KMS-11 (cell line): ENCODE data around the gene GALNT15.

Source experiments
- H2AFZ ChIP-seq: fragments of 200-600 bp; sonication (generic); 2 replicates; pipeline ENCODE4 v1.6.1; 2016; ENCODE audit warnings: antibody characterized with exemption, mixed run types, low read depth
- H3K27ac ChIP-seq: fragments of 200-600 bp; sonication (generic); 2 replicates; pipeline ENCODE4 v1.6.1; 2016; ENCODE audit warnings: mild to moderate bottlenecking, mixed run types
- H3K27me3 ChIP-seq: fragments of 200-600 bp; sonication (generic); 2 replicates; pipeline ENCODE4 v1.6.1; 2017; ENCODE audit warnings: mild to moderate bottlenecking, low read depth, mixed run types, moderate library complexity; ENCODE audit not compliant: insufficient read depth
- H3K36me3 ChIP-seq: fragments of 200-600 bp; sonication (generic); 2 replicates; pipeline ENCODE4 v1.6.1; 2017; ENCODE audit warnings: mild to moderate bottlenecking, mixed run types; ENCODE audit not compliant: insufficient read depth
- H3K4me1 ChIP-seq: fragments of 200-600 bp; sonication (generic); 2 replicates; pipeline ENCODE4 v1.6.1; 2016; ENCODE audit warnings: mild to moderate bottlenecking, low read depth, mixed run types; ENCODE audit not compliant: poor library complexity, severe bottlenecking
- H3K4me2 ChIP-seq: fragments of 200-600 bp; sonication (generic); 2 replicates; pipeline ENCODE4 v1.7.0; 2016; ENCODE audit warnings: mild to moderate bottlenecking, mixed run types
- H3K4me3 ChIP-seq: fragments of 200-600 bp; sonication (generic); IDR thresholded peaks from 2 replicates; pipeline ENCODE4 v1.6.1; 2017; ENCODE audit warnings: low read depth, low read length, mixed read lengths; ENCODE audit not compliant: insufficient read depth
- H3K79me2 ChIP-seq: fragments of 200-600 bp; sonication (generic); 2 replicates; pipeline ENCODE4 v1.6.1; 2016; ENCODE audit warnings: low read depth, mixed run types; ENCODE audit not compliant: insufficient read depth
- H3K9ac ChIP-seq: fragments of 200-600 bp; sonication (generic); 2 replicates; pipeline ENCODE4 v1.6.1; 2016; ENCODE audit warnings: mild to moderate bottlenecking, mixed run types
- H4K20me1 ChIP-seq: fragments of 200-600 bp; sonication (generic); 2 replicates; pipeline ENCODE4 v1.6.1; 2016; ENCODE audit warnings: mild to moderate bottlenecking, mixed run types; ENCODE audit not compliant: insufficient read depth
- TF ChIP-seq, protein P1 (sequence below): fragments of 200-600 bp; sonication (generic); conservative IDR thresholded peaks from 2 replicates; pipeline ENCODE4 v1.6.1; 2017; ENCODE audit warnings: low read depth, mild to moderate bottlenecking, antibody characterized with exemption, low read length, moderate library complexity, mixed read lengths

The GALNT15 gene

GRCh38 chr3:16255326-16255725, 80.8 kb downstream of the GALNT15 start:
- TF ChIP-seq, protein P1, sequence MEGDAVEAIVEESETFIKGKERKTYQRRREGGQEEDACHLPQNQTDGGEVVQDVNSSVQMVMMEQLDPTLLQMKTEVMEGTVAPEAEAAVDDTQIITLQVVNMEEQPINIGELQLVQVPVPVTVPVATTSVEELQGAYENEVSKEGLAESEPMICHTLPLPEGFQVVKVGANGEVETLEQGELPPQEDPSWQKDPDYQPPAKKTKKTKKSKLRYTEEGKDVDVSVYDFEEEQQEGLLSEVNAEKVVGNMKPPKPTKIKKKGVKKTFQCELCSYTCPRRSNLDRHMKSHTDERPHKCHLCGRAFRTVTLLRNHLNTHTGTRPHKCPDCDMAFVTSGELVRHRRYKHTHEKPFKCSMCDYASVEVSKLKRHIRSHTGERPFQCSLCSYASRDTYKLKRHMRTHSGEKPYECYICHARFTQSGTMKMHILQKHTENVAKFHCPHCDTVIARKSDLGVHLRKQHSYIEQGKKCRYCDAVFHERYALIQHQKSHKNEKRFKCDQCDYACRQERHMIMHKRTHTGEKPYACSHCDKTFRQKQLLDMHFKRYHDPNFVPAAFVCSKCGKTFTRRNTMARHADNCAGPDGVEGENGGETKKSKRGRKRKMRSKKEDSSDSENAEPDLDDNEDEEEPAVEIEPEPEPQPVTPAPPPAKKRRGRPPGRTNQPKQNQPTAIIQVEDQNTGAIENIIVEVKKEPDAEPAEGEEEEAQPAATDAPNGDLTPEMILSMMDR: no peak
- no peak overlapping the region for H3K4me3 ChIP-seq
- H3K36me3 ChIP-seq: no peaks in the 10 kb centered on the region
- H3K4me2 ChIP-seq: no peak overlapping the region
- H2AFZ ChIP-seq: no peak overlapping the region
- H3K27ac ChIP-seq: no peak overlapping the region
- no peaks in the 10 kb centered on the region for H3K4me1 ChIP-seq
- no peaks in the 10 kb centered on the region for H3K79me2 ChIP-seq
- H3K9ac ChIP-seq: no peak overlapping the region
- H3K27me3 ChIP-seq: no peaks in the 10 kb centered on the region
- H4K20me1 ChIP-seq: no peaks in the 10 kb centered on the region

GRCh38 chr3:16255726-16256125, 81.2 kb downstream of the GALNT15 start:
- H3K9ac ChIP-seq: no peak overlapping the region
- H3K27ac ChIP-seq: no peak overlapping the region
- TF ChIP-seq, protein P1: no peak
- no peaks in the 10 kb centered on the region for H3K27me3 ChIP-seq
- H3K4me1 ChIP-seq: no peaks in the 10 kb centered on the region
- no peaks in the 10 kb centered on the region for H3K79me2 ChIP-seq
- H3K4me3 ChIP-seq: no peak overlapping the region
- H3K36me3 ChIP-seq: no peaks in the 10 kb centered on the region
- no peaks in the 10 kb centered on the region for H4K20me1 ChIP-seq
- H3K4me2 ChIP-seq: no peak overlapping the region
- H2AFZ ChIP-seq: no peak overlapping the region

- Histone ChIP-seq H3K79me2 (no peaks in the 10 kb centered on the region), H3K9ac (no peak overlapping the region), H3K36me3 (no peaks in the 10 kb centered on the region), H3K27ac (no peak overlapping the region), H3K4me2 (no peak overlapping the region), H3K4me1 (no peaks in the 10 kb centered on the region), H3K4me3 (no peak overlapping the region), H2AFZ (no peak overlapping the region), H4K20me1 (no peaks in the 10 kb centered on the region), H3K27me3 (no peaks in the 10 kb centered on the region)
- TF ChIP-seq, protein P1: no peak
These were observed 82.8 kb downstream of the GALNT15 start for GRCh38 chr3:16257309-16257708.

DNA sequence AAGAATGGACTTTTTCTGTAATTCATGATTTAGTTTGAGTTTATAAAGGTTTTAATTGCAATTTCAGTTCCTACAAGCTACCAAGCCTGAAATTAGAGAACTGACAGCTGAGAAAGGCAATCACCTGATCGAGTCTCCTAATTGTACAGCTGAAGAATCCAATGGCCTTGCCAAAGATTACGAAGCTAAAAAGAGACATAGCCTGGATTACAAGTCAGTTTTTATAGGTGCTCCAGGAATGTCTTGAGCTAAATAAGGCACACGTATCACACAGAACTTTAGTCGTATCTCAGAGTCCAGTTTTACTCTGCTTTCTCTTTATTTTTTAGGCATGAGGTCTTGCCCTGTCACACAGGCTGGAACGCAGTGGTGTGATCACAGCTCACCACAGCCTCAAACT, 83.7 kb downstream of the GALNT15 start:
- Histone ChIP-seq H2AFZ (no peak overlapping the region), H3K79me2 (no peaks in the 10 kb centered on the region; the same call in 1 of the 2 replicates), H4K20me1 (no peaks in the 10 kb centered on the region), H3K4me3 (no peak overlapping the region), H3K4me1 (no peaks in the 10 kb centered on the region), H3K27ac (no peak overlapping the region), H3K27me3 (no peaks in the 10 kb centered on the region), H3K4me2 (no peak overlapping the region), H3K36me3 (no peaks in the 10 kb centered on the region), H3K9ac (no peak overlapping the region)
- TF ChIP-seq, protein P1: no peak
